Measurements from ENCODE around the gene CNBP.

CNBP gene

DNA sequence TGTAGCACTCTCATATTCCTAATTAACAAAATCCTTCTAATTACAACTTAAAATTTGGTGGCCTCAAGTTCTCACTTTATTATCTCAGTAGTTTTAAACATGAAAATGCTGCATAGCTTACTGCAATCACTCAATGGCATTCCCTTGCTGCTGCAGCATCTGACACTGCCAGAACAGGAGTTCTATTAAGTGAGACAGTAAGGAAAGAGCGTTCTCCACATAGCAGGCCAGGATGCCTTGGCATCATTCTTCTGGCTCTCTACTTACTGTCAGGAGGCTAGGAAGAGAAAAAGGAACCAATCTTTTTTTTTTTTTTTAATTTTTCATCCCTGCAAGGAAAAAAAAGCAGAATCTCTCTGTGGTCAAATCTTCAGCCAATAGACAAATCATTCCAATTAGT is 3.2 kb downstream of the CNBP start:
- no peak for ATAC-seq
- TF ChIP-seq CREB5 (CRISPR knock-in tag; IDR thresholded peaks at IDR 0.05; ENCODE audit: low read depth) (no peak), ISL1 (CRISPR knock-in tag; IDR thresholded peaks at IDR 0.05) (no peak), RARB (CRISPR knock-in tag; IDR thresholded peaks at IDR 0.05) (no peak), TOX (CRISPR knock-in tag; IDR thresholded peaks at IDR 0.05; ENCODE audit: borderline replicate concordance) (no peak), ZNF565 (CRISPR knock-in tag; conservative IDR thresholded peaks at IDR 0.05; ENCODE audit: low read depth) (no peak), PATZ1 (CRISPR knock-in tag; IDR thresholded peaks at IDR 0.05; ENCODE audit: borderline replicate concordance) (no peak), GLIS3 (CRISPR knock-in tag; IDR thresholded peaks at IDR 0.05) (no peak), ZNF70 (CRISPR knock-in tag; IDR thresholded peaks at IDR 0.05) (no peak), ZFP30 (CRISPR knock-in tag; IDR thresholded peaks at IDR 0.05) (no peak), CSRNP3 (CRISPR knock-in tag; IDR thresholded peaks at IDR 0.05) (no peak), ZFP3 (CRISPR knock-in tag; IDR thresholded peaks at IDR 0.05) (no peak), OSR1 (CRISPR knock-in tag; IDR thresholded peaks at IDR 0.05) (no peak), ARNTL (CRISPR knock-in tag; IDR thresholded peaks at IDR 0.05; ENCODE audit: borderline replicate concordance, low read depth) (no peak), CSDC2 (CRISPR knock-in tag; IDR thresholded peaks at IDR 0.05) (no peak), ZNF8 (CRISPR knock-in tag; IDR thresholded peaks at IDR 0.05) (no peak), TCF4 (CRISPR knock-in tag; IDR thresholded peaks at IDR 0.05; ENCODE audit: borderline replicate concordance) (no peak)
- TF ChIP-seq, protein P1, sequence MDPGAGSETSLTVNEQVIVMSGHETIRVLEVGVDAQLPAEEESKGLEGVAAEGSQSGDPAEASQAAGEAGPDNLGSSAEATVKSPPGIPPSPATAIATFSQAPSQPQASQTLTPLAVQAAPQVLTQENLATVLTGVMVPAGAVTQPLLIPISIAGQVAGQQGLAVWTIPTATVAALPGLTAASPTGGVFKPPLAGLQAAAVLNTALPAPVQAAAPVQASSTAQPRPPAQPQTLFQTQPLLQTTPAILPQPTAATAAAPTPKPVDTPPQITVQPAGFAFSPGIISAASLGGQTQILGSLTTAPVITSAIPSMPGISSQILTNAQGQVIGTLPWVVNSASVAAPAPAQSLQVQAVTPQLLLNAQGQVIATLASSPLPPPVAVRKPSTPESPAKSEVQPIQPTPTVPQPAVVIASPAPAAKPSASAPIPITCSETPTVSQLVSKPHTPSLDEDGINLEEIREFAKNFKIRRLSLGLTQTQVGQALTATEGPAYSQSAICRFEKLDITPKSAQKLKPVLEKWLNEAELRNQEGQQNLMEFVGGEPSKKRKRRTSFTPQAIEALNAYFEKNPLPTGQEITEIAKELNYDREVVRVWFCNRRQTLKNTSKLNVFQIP (CRISPR knock-in tag; IDR thresholded peaks at IDR 0.05; ENCODE audit: borderline replicate concordance, low read depth): no peak

- no peak for ATAC-seq
Observed at GRCh38 chr3:129176051-129176450, 7.6 kb downstream of the CNBP start.

More at GRCh38 chr3:129176051-129176450, 7.6 kb downstream of the CNBP start:
- no peak for TF ChIP-seq TOX (CRISPR knock-in tag; IDR thresholded peaks at IDR 0.05; ENCODE audit: borderline replicate concordance)
- TF ChIP-seq, protein P2, sequence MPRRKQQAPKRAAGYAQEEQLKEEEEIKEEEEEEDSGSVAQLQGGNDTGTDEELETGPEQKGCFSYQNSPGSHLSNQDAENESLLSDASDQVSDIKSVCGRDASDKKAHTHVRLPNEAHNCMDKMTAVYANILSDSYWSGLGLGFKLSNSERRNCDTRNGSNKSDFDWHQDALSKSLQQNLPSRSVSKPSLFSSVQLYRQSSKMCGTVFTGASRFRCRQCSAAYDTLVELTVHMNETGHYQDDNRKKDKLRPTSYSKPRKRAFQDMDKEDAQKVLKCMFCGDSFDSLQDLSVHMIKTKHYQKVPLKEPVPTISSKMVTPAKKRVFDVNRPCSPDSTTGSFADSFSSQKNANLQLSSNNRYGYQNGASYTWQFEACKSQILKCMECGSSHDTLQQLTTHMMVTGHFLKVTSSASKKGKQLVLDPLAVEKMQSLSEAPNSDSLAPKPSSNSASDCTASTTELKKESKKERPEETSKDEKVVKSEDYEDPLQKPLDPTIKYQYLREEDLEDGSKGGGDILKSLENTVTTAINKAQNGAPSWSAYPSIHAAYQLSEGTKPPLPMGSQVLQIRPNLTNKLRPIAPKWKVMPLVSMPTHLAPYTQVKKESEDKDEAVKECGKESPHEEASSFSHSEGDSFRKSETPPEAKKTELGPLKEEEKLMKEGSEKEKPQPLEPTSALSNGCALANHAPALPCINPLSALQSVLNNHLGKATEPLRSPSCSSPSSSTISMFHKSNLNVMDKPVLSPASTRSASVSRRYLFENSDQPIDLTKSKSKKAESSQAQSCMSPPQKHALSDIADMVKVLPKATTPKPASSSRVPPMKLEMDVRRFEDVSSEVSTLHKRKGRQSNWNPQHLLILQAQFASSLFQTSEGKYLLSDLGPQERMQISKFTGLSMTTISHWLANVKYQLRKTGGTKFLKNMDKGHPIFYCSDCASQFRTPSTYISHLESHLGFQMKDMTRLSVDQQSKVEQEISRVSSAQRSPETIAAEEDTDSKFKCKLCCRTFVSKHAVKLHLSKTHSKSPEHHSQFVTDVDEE (CRISPR knock-in tag; IDR thresholded peaks at IDR 0.05): no peak
- TF ChIP-seq BACH2 (CRISPR knock-in tag; IDR thresholded peaks at IDR 0.05; ENCODE audit: borderline replicate concordance): no peak
- TF ChIP-seq, protein P1 (CRISPR knock-in tag; IDR thresholded peaks at IDR 0.05; ENCODE audit: borderline replicate concordance, low read depth): no peak
- TF ChIP-seq SNAI2 (CRISPR knock-in tag; IDR thresholded peaks at IDR 0.05): no peak
- no peak for TF ChIP-seq ZFP3 (CRISPR knock-in tag; IDR thresholded peaks at IDR 0.05)
- TF ChIP-seq ZNF70 (CRISPR knock-in tag; IDR thresholded peaks at IDR 0.05): no peak
- TF ChIP-seq ZC3H10 (CRISPR knock-in tag; IDR thresholded peaks at IDR 0.05): no peak
- no peak for TF ChIP-seq CSRNP3 (CRISPR knock-in tag; IDR thresholded peaks at IDR 0.05)
- no peak for TF ChIP-seq PATZ1 (CRISPR knock-in tag; IDR thresholded peaks at IDR 0.05; ENCODE audit: borderline replicate concordance)
- TF ChIP-seq ZFP30 (CRISPR knock-in tag; IDR thresholded peaks at IDR 0.05): no peak
- no peak for TF ChIP-seq PPARA (CRISPR knock-in tag; IDR thresholded peaks at IDR 0.05; ENCODE audit: borderline replicate concordance)
- no peak for TF ChIP-seq RARB (CRISPR knock-in tag; IDR thresholded peaks at IDR 0.05)
- no peak for TF ChIP-seq OSR1 (CRISPR knock-in tag; IDR thresholded peaks at IDR 0.05)
- TF ChIP-seq CSDC2 (CRISPR knock-in tag; IDR thresholded peaks at IDR 0.05): no peak
- TF ChIP-seq ZNF565 (CRISPR knock-in tag; conservative IDR thresholded peaks at IDR 0.05; ENCODE audit: low read depth): no peak
- TF ChIP-seq ARNTL (CRISPR knock-in tag; IDR thresholded peaks at IDR 0.05; ENCODE audit: borderline replicate concordance, low read depth): no peak
- TF ChIP-seq CREB5 (CRISPR knock-in tag; IDR thresholded peaks at IDR 0.05; ENCODE audit: low read depth): no peak
- no peak for TF ChIP-seq ESRRG (CRISPR knock-in tag; IDR thresholded peaks at IDR 0.05)
- TF ChIP-seq GLIS3 (CRISPR knock-in tag; IDR thresholded peaks at IDR 0.05): no peak

Measured in SK-N-SH treated with all-trans-retinoic acid at 6 μM for 48 hours (cell line).